GM21717 (cell line): Measurements from ENCODE around the gene CELA3B.
"Not testable (repeated sequence)": the region's sequence is repeated elsewhere in the genome, so short reads cannot be mapped to it uniquely, and the experiment has no call there.

Experiments
- ATAC-seq: cut with Tn5 transposase; IDR thresholded peaks from one replicate; pipeline ENCODE4 v1.9.1; 2021; ENCODE audit warnings: mild to moderate bottlenecking, moderate library complexity; ENCODE audit not compliant: unreplicated experiment

Gene CELA3B, protein sequence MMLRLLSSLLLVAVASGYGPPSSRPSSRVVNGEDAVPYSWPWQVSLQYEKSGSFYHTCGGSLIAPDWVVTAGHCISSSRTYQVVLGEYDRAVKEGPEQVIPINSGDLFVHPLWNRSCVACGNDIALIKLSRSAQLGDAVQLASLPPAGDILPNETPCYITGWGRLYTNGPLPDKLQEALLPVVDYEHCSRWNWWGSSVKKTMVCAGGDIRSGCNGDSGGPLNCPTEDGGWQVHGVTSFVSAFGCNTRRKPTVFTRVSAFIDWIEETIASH

DNA sequence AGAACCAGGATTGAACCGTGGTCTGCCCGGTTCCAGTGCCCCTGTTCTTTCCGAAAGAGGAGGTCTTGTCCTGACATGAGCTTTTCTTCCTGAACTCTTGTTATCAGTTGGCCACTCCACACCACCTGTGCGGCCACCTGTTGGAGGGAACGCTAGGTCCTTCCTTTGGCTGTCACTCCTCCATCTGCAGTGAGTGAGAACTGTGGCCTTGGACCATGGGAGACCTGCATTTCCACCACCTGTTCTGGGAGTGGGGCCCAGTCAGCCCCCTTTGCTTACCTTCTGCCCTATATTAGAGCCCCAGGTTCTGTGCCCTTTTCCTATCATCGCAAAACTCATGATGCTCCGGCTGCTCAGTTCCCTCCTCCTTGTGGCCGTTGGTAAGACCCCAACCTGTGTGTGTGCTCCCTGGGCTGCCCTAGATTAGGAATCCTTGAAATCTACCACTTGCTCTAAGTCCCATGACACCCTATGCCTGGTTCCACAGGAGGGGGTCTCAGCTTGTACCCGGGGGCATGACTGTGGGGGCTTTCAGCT, at the start of gene CELA3B:
Gene CELA3B (plus strand): TSS at position 320 of the 537 bp plus-strand sequence. CDS start 18 bp downstream, at position 338.
- ATAC-seq, result not testable (repeated sequence)

DNA sequence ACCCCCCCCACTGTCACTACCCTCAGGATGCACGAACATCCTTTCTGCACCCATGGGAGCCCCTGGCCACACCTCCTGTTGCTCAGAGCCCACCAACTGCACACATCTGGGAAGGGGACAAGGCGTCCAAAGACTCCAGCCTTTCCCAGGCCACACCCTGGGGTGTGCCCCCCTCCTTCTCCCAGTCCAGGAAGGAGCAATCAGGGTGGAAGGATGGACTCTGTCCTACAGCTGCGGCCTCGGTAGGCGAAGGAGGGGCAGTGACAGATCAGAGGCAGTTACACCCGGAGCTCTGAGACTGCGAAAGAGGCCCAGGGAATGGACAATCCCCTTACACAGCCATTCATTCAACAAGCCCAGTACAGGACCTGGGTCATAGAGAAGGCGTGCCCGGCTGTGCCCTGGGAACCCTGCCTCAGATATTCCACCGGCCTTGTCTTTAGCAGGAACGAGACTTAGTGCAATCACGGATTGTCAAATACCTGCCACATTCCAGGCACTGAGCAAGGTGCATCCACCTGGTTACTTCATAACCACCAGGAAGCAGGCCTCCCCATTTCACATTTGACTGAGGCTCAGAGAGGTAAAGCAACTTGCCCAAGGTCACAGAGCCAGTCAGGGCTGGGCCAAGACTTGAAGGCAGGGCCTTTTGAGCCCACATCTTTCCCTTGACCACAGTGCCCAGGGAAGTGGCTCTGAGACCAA, 49.1 kb upstream of the CELA3B start:
- ATAC-seq, result no peak

DNA sequence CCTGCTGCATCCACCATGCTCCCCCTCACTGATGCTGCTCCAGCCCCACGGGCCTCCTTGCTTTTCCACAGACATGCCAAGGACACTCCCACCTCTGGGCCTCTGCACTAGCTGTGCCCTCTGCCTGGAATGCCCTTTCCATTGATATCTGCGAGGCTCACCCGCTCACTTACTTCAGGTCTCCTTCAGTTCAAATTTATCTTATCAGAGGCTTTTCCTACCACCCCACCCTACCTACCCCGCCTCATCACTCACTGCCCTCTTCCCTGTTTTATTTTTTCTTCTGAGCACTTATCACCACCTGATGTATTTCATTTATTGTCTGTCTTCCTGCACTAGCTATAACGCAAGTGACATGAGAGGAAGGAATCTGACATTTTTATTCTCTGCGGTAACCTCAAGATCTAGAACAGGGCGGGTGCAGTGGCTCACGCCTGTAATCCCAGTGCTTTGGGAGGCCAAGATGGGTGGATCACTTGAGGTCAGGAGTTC, 46.7 kb upstream of the CELA3B start:
- no peak for ATAC-seq

DNA sequence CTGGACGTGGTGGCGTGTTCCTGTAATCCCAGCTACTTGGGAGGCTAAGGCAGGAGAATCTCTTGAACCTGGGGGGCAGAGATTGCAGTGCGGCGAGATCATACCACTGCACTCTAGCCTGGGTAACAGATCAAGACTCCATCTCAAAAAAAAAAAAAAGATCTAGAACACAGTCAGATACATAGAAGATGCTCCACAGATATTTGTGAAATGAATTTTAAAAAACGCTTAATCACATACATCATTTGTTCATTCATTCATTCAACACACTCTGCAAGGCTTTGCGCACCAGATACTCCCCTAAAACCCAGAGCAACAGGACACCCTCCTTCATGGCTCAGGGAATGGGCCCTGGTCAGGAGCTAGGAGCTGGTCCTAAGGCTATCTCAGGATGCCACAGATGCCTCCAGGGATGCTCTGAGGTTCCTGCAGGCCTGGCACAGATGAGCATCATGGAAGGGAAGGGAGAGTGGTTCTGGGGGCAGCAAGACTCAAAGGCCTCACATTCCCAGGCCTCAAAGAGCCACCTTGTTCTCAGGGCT, 46.1 kb upstream of the CELA3B start:
- ATAC-seq, result no peak

DNA sequence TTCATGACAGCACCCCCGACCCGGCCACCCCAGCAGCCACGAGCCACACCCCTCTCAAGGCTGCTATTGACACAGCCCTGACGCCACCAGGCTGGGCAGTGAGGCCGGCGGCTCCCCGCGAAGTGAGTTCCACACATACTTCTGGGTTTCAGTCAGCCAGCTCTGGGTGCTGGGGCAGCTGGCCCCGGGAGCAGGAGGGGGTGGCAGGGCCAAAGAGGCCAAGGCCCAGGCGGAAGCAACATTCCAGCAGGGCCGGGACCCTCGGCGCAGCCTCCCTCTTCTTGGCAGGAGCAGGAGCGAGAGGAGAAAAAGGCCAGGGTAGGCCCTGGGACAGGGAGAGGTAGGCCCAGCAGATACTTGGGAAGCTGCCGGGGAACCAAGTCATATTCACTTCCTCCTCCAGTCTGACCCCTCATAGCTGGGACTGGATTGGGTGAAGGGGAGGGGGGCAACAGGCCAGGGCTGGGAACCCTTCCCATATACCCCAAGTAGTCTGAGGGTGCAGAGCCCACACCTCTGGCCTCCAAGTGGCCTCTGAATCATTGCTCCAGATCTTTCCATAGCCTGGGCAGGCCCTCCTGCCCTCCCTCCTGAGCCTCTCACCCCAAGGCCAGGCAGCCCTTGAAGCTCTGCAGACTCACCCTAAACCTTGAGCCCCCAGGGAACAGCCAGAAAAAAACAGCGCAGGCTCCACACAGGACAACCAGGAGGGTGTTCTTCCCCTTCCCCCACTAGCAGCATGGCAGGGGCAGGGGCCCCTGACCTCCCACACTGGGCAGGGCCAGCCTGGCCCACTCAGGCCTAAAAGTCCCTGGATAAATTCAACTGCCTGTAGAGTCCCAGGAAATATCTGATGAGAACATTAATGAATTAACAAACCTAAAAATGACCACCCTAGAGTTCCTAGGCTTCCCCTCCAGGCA, 45.4 kb upstream of the CELA3B start:
- no peak for ATAC-seq

DNA sequence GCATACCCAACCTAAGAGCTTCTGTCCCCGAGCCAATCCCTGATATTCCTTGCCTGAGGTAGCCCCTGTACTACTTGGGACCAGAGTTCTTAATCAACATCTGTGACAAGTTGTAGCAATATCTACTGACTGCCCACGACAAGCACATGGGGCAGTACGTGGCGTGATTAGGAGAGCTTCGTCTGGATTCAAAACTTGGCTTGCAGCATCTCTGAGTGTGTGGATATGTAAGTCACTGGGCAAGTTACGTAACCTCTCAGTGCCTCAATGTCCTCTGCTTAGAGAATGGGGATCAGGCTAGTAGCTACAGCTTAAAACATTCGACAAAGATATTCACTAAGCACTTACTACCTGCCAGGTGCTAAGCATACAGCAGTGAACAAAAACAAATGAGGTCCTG, 44.7 kb upstream of the CELA3B start:
- no peak for ATAC-seq

DNA sequence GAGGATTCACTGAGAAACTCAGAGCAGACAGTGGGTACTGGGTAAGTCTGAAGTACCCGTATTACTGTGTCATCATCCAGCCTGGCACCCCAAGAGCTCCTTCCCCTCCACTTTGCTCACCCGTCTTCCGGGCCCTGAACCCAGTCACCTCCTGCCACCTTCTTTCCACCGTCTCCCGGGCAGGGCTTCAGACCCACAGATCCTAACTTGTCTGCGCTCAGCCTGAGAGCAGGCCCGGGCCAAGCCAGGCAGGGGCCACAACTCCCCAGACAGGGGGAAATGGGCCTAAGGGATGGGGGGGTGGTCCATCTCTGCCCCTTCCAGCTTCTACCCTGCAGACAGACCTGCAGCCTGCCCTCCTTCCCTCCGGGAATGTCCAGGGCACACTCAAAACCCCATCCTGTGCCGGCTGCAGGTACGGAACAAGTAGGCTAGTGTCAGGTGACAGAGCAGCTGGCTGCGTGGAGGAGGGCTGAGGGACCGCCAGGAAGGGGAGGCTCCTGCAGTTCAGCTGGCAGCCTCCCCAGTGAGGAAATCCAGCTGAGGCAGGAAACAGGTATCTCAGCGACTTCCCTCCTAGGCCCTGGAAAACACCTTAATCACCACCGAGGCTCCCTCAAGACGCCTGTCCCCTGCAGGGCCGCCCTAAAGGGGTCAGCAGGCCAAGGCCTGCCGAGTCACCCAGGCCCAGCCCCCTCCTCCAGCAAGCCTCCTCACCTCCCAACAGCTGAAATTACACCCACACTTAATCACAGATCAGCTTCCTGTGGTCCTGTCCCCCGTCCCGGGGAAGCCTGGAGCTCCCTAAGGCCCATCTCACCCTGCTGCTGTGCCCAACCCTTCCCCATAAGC, 43.2 kb upstream of the CELA3B start:
- ATAC-seq, result no peak

DNA sequence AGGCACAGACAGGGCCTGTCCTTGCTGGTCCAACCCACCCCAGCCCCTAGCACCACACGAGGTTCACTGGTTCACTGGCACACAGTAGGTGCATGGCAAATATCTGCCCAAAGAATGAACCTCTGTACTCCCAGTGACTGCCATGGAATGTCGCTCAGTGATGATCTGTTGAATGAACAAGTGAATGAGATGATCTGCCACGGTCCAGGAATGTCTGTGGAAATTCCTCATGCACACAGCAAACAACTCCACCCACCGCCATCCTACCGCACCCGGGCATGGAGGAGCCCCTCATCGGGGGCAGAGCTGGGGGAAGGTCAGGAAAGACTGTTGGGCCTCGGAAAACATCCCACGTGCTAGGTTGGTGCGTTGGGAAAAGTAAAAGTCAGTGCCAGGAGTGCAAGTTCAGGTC, 41.4 kb upstream of the CELA3B start:
- ATAC-seq, result no peak

DNA sequence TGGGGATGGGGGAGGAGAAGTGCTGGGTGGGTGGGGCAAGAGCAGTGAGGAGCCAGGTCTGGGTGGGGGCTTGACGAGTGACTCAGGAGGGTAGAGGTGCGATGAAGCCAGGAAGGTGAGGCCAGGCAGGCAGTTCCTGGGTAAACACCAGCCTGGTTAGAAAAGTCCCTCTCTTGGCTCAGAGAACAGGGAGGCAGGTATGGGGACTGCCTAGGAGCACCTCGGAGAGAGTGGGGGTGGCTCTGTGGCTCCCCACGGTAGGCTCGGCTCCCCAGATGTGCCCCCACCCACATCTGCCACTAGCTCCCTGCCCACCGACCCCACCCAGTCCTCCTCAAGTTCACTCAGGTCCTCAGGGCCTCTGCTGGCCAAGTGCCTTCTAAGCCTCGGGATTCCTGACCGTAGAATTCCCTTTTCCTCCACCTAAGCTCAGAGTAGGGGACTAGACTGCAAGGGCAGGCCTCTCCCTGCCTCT, 40.9 kb upstream of the CELA3B start:
- ATAC-seq, result no peak

DNA sequence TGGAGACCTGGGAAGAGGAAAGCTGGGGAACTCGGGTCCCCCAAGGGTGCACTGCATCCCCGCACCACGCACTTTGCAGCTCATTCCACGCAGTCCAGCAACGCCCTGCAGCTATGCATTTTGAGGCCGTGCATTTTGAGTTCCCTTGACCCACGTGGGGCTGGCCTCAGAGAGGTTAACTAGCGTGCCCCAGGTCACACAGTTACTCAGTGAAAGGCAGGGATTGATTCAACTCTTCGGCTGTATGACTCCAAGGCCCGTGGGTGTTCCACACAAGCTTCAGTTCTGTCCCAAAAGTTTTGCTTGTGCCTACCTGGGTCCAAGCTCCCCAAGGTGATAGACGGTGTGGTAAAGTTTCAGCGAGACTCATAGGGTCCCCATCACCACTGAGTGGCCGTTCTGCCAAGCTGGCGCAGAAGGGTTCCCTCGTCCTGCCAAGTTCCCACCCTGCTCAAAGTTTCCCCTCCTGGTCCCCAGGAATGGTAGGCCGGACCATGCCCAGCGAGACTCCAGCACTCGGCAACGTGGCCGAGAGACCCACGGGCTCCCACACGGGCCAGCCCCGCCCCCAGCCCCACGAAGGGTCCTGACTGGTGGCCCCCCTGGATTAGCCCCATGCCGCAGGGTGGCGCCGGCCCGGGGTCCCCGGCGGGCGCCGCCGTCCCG, 40.3 kb upstream of the CELA3B start:
- no peak for ATAC-seq

DNA sequence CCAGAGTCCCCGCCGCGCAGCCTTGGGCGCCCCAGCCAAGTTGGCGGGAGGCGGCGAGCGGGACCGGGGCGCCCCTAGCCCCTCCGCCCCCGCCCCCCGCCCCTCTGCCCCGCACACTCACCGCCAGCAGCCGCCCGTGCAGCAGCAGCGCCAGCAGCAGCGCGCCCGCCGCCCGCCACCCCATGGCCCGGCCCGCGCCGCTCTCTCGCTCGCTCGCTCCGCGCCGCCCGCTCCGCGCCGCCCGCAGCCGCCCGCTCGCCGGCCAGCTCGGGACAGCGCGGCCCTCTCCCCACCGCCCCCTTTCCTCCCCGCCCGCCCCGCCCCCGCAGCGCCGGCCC, 39.8 kb upstream of the CELA3B start, which contains the start of gene HSPG2:
Gene HSPG2 (minus strand): TSS at position 277 of the 338 bp plus-strand sequence. CDS start 93 bp downstream, at position 184.
- no peak for ATAC-seq

DNA sequence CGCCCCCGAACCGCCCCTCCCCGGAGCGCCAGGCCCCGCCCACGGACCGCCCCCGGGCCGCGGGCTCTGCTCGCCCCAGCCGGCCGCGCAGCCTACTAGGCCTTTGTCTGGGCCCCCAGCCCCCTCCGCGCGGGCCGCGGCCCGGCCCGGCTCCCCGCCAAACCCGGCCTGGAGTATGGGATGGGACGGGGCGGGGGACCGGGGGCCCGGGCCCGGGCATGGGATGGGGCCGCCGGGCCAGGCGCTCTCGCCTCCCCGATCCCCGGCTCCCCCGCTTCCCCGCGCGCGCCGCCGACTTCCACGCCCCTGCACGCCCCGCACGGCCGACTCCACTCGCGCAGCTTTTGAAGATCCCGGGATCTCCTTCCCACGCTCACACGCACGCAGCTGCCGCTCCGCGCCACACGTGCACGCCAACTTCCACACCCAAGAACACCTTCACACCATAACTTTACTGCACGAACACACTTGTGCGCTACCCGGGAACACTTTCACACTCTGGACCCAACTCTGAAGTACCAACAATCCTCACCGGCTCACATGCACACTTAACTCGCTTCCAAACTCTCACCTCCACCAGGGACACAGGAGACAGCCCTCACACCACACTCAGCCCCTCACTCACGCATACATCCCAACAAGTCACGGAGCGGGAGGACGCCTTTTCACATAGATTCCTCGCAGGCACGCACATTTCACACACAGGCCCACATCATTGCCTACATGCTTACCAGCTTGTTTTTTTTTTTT, 39.3 kb upstream of the CELA3B start:
- peak; percentile 49 for ATAC-seq

DNA sequence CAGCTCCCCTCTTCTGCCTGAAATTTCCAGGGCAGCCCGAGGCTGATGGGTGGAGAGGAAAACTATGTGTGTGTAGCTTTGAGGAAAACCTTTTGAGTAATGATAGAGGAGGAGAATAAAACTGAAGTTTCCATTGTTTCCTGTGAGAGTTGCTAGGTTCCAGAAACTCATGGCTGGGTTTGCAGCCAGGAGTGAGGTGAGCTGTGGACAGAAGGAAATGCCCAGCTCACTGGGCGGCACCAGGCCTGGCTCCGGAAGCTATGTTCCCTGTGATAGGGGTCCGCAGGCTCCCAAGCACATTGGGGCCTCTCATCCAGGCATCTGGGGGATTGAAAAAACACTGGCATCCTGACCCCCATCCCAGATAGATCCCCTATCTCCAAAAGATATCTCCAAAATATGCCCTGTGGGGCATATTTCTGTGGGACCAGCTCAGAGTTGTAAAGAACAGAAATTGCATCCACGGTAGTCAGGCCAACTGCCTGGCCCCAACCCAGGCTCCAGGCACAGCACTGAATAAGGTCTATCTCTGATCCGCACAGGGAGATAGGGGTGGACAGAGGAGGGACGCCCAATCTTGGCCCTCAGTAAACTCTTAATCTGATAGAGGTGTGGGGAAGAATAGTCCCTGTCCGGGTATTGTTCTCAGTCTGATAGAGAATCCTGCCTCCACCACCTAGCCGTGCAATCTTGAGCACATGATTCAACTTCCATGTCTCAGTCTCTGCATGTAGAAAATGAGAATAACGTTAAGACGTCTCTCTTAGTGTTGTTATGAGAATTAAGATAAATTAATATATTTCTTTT, 37.9 kb upstream of the CELA3B start:
- ATAC-seq, result no peak

DNA sequence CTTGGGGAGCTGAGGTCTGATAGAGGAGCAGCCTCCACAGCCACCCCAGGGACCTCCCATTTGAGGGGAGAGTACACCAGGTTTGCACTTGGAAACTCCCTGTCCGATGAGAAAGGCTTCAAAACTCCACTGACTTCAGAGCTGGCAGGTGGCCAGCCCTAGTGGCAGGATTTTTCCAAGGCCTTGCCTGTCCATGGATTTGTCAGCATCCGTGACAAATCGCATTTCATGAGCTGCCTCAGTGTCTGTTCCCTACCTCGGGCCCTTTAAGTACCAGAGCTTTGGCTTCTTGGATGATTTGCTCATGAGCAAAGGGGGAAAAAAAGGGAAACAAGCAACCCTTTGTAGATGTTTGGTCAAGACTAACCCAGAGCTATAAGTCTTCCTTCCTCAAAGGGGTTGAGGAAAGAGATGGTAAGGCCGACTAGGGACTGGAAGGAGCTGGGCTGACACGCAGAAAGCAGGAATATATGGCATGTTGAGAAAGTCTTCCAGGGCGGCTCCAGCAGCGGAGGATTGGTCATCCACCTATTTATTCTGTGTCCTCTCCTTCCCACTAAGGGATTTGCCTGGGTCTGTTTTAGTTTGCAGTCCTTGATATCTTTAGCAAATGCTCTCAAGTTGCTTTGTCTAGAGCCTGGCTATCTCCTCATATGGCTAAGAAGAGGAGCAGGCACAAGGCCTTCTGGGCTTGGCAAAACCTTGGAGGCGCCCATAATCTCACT, 37.0 kb upstream of the CELA3B start:
- ATAC-seq, result no peak

DNA sequence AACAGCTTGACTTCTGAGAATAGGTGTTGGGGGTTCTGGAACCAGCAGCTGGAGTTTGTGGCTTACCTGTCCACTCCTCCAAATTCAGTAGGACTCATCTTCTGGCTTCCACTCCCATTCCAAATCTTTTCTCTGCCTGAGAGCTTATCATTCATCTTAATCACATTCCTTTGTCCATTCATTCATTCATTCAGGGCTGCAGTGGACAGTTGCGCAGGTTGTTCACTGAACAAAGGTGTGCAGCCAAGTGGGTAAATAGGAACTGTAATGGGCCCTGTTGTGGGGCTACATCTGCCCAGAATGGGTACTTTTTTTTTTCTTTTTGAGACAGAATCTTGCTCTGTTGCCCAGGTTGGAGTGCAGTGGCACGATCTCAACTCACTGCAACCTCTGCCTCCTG, 36.3 kb upstream of the CELA3B start:
- ATAC-seq, result no peak

DNA sequence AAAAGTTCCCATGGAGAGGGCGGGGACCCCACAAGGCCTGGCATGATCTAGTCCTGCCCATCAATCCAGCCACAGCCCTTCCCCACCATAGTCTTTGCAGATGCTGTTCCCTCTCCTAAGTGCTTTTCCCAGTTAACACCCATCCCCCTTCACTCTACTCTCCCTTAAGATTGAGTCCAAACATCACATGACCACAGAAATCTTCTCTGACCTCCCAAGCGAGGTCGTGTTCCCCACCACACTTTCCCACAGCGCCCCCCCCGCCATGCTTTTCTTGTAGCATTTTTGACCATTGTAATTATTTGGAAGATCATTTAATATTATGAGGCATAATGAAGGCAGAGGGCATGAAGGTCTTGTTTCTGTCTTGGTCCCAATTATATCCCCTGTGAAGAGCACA, 35.5 kb upstream of the CELA3B start:
- ATAC-seq, result no peak

DNA sequence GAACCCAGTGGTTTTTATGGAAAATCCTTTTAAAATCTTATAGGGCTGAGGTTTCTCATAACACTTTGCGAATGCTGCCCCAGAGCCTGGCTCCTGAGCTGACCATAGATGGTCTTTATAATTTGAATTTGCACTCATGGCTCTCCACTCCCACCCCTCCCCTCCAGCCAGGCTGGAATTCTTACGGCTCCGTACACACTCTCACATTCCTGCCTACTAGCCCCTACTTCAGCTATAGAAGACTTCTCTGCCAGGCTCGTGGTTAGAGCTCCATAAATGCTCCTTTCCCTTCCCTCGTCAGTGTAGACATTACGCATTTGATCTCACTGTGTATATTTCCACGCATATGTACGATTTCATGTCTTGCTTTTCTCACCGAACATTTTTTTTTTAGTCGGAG, 34.4 kb upstream of the CELA3B start:
- no peak for ATAC-seq
